Measurements from ENCODE around the gene CLIC6. TPM values are rescaled to one million over a fixed set of nuclear protein-coding genes. Genes with fewer than 3 reads are reported as not detected.

Gene CLIC6
- total and polyA plus RNA-seq, 4 donors = 15.1 to 63.9 (median 30.6) TPM

DNA sequence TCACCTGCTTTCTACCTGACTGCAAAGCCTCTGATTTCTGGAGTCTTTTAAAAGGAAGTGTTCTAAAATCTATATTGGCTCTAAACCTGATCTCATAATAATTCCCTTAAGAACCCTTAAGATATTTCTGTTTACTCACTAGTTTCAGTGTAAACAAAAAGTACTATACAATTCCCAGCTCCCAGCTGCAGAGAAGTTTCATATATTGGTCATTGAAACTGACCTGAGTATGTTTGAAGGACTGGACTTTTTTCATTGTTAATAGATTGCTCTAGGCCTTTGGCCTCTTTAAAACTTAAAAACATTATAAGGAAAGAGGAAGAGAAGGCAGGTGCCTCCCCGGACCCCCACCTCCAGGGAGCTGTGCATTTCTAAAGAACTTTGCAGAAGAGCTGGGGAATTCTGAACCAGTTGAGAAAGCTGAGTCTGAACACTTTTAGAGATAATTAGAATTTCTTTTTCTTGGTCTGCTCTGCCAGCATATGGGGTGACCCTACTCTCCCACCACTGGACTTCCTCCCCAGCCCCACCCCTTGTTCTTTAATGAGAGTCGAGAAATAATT is 23.7 kb downstream of the CLIC6 start:
- H3K9ac ChIP-seq (ENCODE audit: insufficient read depth in 1 of 2, low read length in 2 of 2) = no peak overlapping the region
- H3K9me3 ChIP-seq (ENCODE audit: control insufficient read depth in 4 of 4, insufficient read depth in 3 of 4, low read length in 3 of 4) = peaks cover 0 to 2% (median 0%) of the 10 kb centered on the region in 4 donors
- no peaks in the 10 kb centered on the region for H3K36me3 ChIP-seq (ENCODE audit: control insufficient read depth in 4 of 4, insufficient read depth in 4 of 4, low read length in 4 of 4)
- ATAC-seq (ENCODE audit: insufficient read depth, low FRiP score) = no peak
- TF ChIP-seq, protein P1, sequence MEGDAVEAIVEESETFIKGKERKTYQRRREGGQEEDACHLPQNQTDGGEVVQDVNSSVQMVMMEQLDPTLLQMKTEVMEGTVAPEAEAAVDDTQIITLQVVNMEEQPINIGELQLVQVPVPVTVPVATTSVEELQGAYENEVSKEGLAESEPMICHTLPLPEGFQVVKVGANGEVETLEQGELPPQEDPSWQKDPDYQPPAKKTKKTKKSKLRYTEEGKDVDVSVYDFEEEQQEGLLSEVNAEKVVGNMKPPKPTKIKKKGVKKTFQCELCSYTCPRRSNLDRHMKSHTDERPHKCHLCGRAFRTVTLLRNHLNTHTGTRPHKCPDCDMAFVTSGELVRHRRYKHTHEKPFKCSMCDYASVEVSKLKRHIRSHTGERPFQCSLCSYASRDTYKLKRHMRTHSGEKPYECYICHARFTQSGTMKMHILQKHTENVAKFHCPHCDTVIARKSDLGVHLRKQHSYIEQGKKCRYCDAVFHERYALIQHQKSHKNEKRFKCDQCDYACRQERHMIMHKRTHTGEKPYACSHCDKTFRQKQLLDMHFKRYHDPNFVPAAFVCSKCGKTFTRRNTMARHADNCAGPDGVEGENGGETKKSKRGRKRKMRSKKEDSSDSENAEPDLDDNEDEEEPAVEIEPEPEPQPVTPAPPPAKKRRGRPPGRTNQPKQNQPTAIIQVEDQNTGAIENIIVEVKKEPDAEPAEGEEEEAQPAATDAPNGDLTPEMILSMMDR (IDR thresholded peaks at IDR 0.05; ENCODE audit: control extremely low read depth, extremely low read depth) = no peak
- WGBS, 2 donors = 55 to 60% methylated on average over 2 of the region's 2 CpGs
- H3K27me3 ChIP-seq (ENCODE audit: control insufficient read depth in 3 of 3, insufficient read depth in 3 of 3, low read length in 2 of 3) = no peaks in the 10 kb centered on the region
- H3K4me1 ChIP-seq (ENCODE audit: control insufficient read depth in 5 of 5, insufficient read depth in 5 of 5, low read length in 5 of 5) = peaks cover 0 to 6% (median 3%) of the 10 kb centered on the region in 5 donors
- no peak overlapping the region for H3K27ac ChIP-seq (ENCODE audit: low read depth in 1 of 2, low read length in 1 of 2)
- no peak overlapping the region for H3K4me3 ChIP-seq
- peak in 1 of 3 donors; percentile 21 for DNase-seq

DNA sequence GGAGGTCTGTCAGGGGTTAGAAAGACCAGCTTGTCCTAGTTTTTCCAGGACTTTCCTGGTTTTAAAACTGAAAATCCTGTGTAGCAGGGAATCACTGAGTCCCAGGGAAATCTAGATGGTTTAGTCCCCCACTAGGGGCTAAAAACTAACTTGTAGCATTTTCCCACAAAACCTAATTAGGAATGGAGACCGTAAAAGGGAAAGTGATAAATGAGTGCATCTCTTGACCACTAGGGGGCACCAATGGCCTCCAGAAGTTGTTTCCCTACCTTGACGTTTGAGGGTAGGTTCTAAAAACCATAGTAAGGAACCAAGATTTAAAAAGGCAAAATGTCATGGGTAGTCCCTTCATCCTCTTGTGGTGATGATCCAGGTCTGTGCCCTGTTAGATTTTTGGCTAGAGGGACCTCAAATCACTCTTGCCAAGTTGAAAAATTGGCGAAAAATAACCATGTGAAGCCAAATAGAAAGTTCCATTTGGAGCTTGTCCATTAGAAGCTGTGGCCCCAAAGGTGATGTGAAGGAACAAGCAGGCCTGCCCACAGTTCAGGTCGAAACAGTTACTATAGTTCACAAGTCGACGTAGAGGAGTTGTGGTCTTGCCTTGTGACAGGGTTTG is 24.5 kb downstream of the CLIC6 start:
- Histone ChIP-seq H3K36me3 (ENCODE audit: control insufficient read depth in 4 of 4, insufficient read depth in 4 of 4, low read length in 4 of 4) (no peaks in the 10 kb centered on the region), H3K4me3 (no peak overlapping the region), H3K27me3 (ENCODE audit: control insufficient read depth in 3 of 3, insufficient read depth in 3 of 3, low read length in 2 of 3) (no peaks in the 10 kb centered on the region), H3K27ac (ENCODE audit: low read depth in 1 of 2, low read length in 1 of 2) (no peak overlapping the region), H3K4me1 (ENCODE audit: control insufficient read depth in 5 of 5, insufficient read depth in 5 of 5, low read length in 5 of 5) (peaks cover 0 to 6% (median 3%) of the 10 kb centered on the region in 5 donors), H3K9ac (ENCODE audit: insufficient read depth in 1 of 2, low read length in 2 of 2) (no peak overlapping the region), H3K9me3 (ENCODE audit: control insufficient read depth in 4 of 4, insufficient read depth in 3 of 4, low read length in 3 of 4) (peaks cover 0 to 2% (median 0%) of the 10 kb centered on the region in 4 donors)
- ATAC-seq (ENCODE audit: insufficient read depth, low FRiP score) = no peak
- TF ChIP-seq, protein P1 (IDR thresholded peaks at IDR 0.05; ENCODE audit: control extremely low read depth, extremely low read depth) = peak; percentile 61
- peak; percentile 32 to 77 (median 66) for DNase-seq
- 58 to 59% methylated on average over 6 of the region's 6 CpGs for WGBS, 2 donors

DNA sequence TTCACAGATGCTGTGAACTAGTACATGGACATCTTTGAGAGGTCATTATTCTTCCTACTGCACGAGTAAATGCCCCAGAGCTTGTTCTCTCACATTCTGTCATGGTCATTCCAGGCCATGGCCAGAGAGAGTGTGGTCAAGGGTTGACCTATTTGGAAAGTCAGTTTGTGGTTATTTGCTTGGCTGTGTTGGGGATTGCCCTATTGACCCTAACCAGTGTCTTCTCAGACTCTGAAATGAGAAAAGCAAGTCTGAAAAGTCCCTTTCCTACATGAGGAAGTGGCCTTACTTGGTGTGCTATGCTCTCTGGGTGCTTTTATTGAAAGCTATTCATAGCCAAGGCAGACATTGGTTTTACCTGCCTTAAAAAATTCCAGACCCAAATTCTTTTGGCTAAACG is 26.6 kb downstream of the CLIC6 start:
- H3K4me3 ChIP-seq = no peak overlapping the region
- peaks cover 0 to 6% (median 2%) of the 10 kb centered on the region in 5 donors for H3K4me1 ChIP-seq (ENCODE audit: control insufficient read depth in 5 of 5, insufficient read depth in 5 of 5, low read length in 5 of 5)
- no peak for DNase-seq
- H3K9me3 ChIP-seq (ENCODE audit: control insufficient read depth in 4 of 4, insufficient read depth in 3 of 4, low read length in 3 of 4) = peaks cover 0 to 2% (median 0%) of the 10 kb centered on the region in 4 donors
- no peak overlapping the region for H3K27ac ChIP-seq (ENCODE audit: low read depth in 1 of 2, low read length in 1 of 2)
- no peaks in the 10 kb centered on the region for H3K27me3 ChIP-seq (ENCODE audit: control insufficient read depth in 3 of 3, insufficient read depth in 3 of 3, low read length in 2 of 3)
- no peak for ATAC-seq (ENCODE audit: insufficient read depth, low FRiP score)
- no peak overlapping the region for H3K9ac ChIP-seq (ENCODE audit: insufficient read depth in 1 of 2, low read length in 2 of 2)
- WGBS, 2 donors = 62 to 84% methylated on average over 2 of the region's 2 CpGs
- TF ChIP-seq, protein P1 (IDR thresholded peaks at IDR 0.05; ENCODE audit: control extremely low read depth, extremely low read depth) = no peak
- H3K36me3 ChIP-seq (ENCODE audit: control insufficient read depth in 4 of 4, insufficient read depth in 4 of 4, low read length in 4 of 4) = no peaks in the 10 kb centered on the region
